ENCODE results near the gene C4BPB. TPM values are rescaled to one million over a fixed set of nuclear protein-coding genes. Genes with fewer than 3 reads are reported as not detected.

Gene C4BPB
- total RNA-seq, 1 experiment from 2014 or later, result not detected

DNA sequence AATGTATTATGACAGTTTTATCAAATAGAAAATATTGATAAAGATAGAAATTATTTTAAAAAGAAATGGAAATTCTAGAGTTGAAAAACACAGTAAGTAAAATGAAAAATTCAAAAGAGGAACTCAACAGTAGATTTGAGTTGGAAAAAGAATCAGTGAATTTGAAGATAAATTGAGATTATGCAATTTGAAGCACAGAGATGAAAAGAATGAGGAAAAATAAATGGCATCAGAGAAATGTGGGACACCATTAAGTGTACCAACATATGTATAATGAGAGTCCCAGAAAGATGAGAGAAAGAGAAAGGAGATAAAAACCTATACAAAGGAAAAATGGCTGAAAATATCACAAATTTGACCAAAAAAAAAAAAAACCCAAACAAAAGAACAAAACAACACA, 40.4 kb downstream of the C4BPB start:
- Histone ChIP-seq H3K79me2 (ENCODE audit: insufficient read depth, low read length) (no peaks in the 10 kb centered on the region), H4K91ac (ENCODE audit: insufficient read length, low read depth, low read length) (no peak overlapping the region), H2BK20ac (ENCODE audit: low read depth, low read length, poor library complexity, severe bottlenecking) (no peak overlapping the region), H3K14ac (ENCODE audit: insufficient read depth, low read length) (no peak overlapping the region), H2BK15ac (ENCODE audit: low read depth, low read length) (no peak overlapping the region), H3K18ac (ENCODE audit: insufficient read length, low read depth, low read length) (no peak overlapping the region), H4K8ac (replicated peaks; ENCODE audit: insufficient read length, low read depth, low read length) (no peak overlapping the region), H3K9ac (ENCODE audit: extremely low read depth, insufficient read length, low read length) (no peak overlapping the region), H4K5ac (ENCODE audit: insufficient read length, low read depth, low read length) (no peak overlapping the region), H4K20me1 (ENCODE audit: control insufficient read depth, insufficient read depth, insufficient read length) (no peaks in the 10 kb centered on the region), H3K4me2 (ENCODE audit: insufficient read depth, insufficient read length, low read length) (no peak overlapping the region), H3K56ac (ENCODE audit: insufficient read length, low read depth, low read length) (no peak overlapping the region), H2AFZ (ENCODE audit: low read length) (no peak overlapping the region), H3K4ac (ENCODE audit: low read depth, low read length) (no peak overlapping the region), H2BK5ac (ENCODE audit: insufficient read length, low read length) (no peak overlapping the region), H3K79me1 (ENCODE audit: insufficient read depth, low read depth, low read length, poor library complexity, severe bottlenecking) (no peaks in the 10 kb centered on the region), H3K23me2 (ENCODE audit: insufficient read length, low read depth, low read length, poor library complexity, severe bottlenecking) (no peaks in the 10 kb centered on the region), H3K4me1 (ENCODE audit: insufficient read depth, low read length) (no peaks in the 10 kb centered on the region), H3K23ac (ENCODE audit: insufficient read length, low read depth, low read length) (no peak overlapping the region), H2AK5ac (ENCODE audit: insufficient read length, low read length) (no peak overlapping the region), H2BK120ac (ENCODE audit: low read depth, low read length, poor library complexity, severe bottlenecking) (no peak overlapping the region), H3T11ph (ENCODE audit: low read length) (no peak overlapping the region), H3K27ac (ENCODE audit: insufficient read length, low read depth, low read length) (no peak overlapping the region), H3K9me3 (ENCODE audit: control insufficient read depth, low read depth, low read length) (no peaks in the 10 kb centered on the region), H2BK12ac (ENCODE audit: insufficient read length, low read depth, low read length) (no peak overlapping the region), H3K27me3 (ENCODE audit: insufficient read depth, low read length) (no peaks in the 10 kb centered on the region)
- Mint-ChIP-seq H3K36me3 (ENCODE audit: insufficient read depth in 1 of 3, low read depth in 3 of 3) (peaks cover 0 to 14% (median 0%) of the 10 kb centered on the region in 3 experiments; a peak in 3 of 7 replicates), H3K9me3 (peaks cover 9 to 11% of the 10 kb centered on the region in 2 experiments), H3K27ac (no peak overlapping the region), H3K27me3 (ENCODE audit: low read depth) (no peaks in the 10 kb centered on the region), H3K4me1 (peaks cover 5% of the 10 kb centered on the region in 2 experiments; a peak in 3 of 4 replicates), H3K4me3 (no peak overlapping the region)
- TF ChIP-seq, protein P1, sequence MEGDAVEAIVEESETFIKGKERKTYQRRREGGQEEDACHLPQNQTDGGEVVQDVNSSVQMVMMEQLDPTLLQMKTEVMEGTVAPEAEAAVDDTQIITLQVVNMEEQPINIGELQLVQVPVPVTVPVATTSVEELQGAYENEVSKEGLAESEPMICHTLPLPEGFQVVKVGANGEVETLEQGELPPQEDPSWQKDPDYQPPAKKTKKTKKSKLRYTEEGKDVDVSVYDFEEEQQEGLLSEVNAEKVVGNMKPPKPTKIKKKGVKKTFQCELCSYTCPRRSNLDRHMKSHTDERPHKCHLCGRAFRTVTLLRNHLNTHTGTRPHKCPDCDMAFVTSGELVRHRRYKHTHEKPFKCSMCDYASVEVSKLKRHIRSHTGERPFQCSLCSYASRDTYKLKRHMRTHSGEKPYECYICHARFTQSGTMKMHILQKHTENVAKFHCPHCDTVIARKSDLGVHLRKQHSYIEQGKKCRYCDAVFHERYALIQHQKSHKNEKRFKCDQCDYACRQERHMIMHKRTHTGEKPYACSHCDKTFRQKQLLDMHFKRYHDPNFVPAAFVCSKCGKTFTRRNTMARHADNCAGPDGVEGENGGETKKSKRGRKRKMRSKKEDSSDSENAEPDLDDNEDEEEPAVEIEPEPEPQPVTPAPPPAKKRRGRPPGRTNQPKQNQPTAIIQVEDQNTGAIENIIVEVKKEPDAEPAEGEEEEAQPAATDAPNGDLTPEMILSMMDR (conservative IDR thresholded peaks at IDR 0.05), result no peak
- no peak for DNase-seq
